Endothelial cell of umbilical vein (primary cell): ENCODE results near the gene MED12L. TPM values are rescaled to one million over a fixed set of nuclear protein-coding genes. Genes with fewer than 3 reads are reported as not detected.

Experiments used
- BruUV-seq: library from RNA; stranded (reverse); fragments of 400-500 nt; replicated peaks from 2 replicates; lab custom pipeline; 2021; lab: Mats Ljungman, UMichigan
- CTCF ChIA-PET: fragments of 300-600, 350-600 bp; sonication (Branson Sonifier 250); formaldehyde crosslinking; loops from one replicate; lab custom pipeline; 2021; ENCODE audit warnings: antibody characterized with exemption, inconsistent platforms; lab: Charles Lee
- POLR2A ChIA-PET: fragments of 300-600, 350-600 bp; sonication (Branson Sonifier 250); formaldehyde crosslinking; loops from one replicate; lab custom pipeline; 2021; ENCODE audit warnings: antibody characterized with exemption, inconsistent platforms; lab: Charles Lee
- DNase-seq: peaks from one replicate; pipeline ENCODE4 v3.0.0-alpha.2; 2011; ENCODE audit warnings: low read depth, low spot score
- FAIRE-seq: peaks from 2 replicates; lab custom pipeline; 2011; peaks lifted over from hg19 to GRCh38; lab: Jason Lieb, UNC
- H2AFZ ChIP-seq: 2 replicates; pipeline ENCODE4 v1.6.0; 2012; ENCODE audit warnings: low read depth, low read length, control low read depth, inconsistent platforms
- H3K27ac ChIP-seq: 2 replicates; pipeline ENCODE4 v1.5.1; 2011; ENCODE audit warnings: low read depth, mild to moderate bottlenecking, control low read depth, low read length, moderate library complexity; ENCODE audit not compliant: insufficient read depth
- H3K27me3 ChIP-seq, 2 experiments: 2 replicates each; pipeline versions ENCODE4 v1.6.0 to v1.6.1; 2011; ENCODE audit warnings: low read length in 2 of 2, mixed read lengths in 1 of 2; ENCODE audit not compliant: control insufficient read depth in 2 of 2, insufficient read depth in 2 of 2
- H3K36me3 ChIP-seq, 2 experiments: 2 replicates in 1 of 2; 3 replicates in 1 of 2; pipeline ENCODE4 v1.5.1; 2011; ENCODE audit warnings: low read length in 2 of 2, mild to moderate bottlenecking in 1 of 2, moderate library complexity in 1 of 2; ENCODE audit not compliant: control insufficient read depth in 2 of 2, insufficient read depth in 2 of 2; ENCODE audit errors: extremely low read depth in 1 of 2
- H3K4me1 ChIP-seq: 3 replicates; pipeline ENCODE4 v1.5.1; 2011; ENCODE audit warnings: mild to moderate bottlenecking, low read length; ENCODE audit not compliant: control insufficient read depth, insufficient read depth; ENCODE audit errors: extremely low read depth
- H3K4me2 ChIP-seq: 2 replicates; pipeline ENCODE4 v1.6.1; 2011; ENCODE audit warnings: low read length, control low read depth, mixed read lengths; ENCODE audit not compliant: insufficient read depth
- H3K4me3 ChIP-seq, 3 experiments: fragments of 200-600 bp in 1 of 3; sonication (generic), shearing (Covaris generic) in 1 of 3; replicated peaks in 1 of 3; 2 replicates each; pipeline ENCODE4 v1.5.1; 2011 to 2016; ENCODE audit warnings: control low read depth in 3 of 3, low read length in 3 of 3, mild to moderate bottlenecking in 2 of 3, inconsistent platforms in 1 of 3, low read depth in 1 of 3, moderate library complexity in 1 of 3; ENCODE audit not compliant: insufficient read depth in 1 of 3
- H3K79me2 ChIP-seq: 2 replicates; pipeline ENCODE4 v1.6.0; 2012; ENCODE audit warnings: low read length, inconsistent platforms; ENCODE audit not compliant: control insufficient read depth, insufficient read depth
- H3K9ac ChIP-seq: replicated peaks from 2 replicates; pipeline ENCODE3; 2011; ENCODE audit warnings: low read length, control low read depth; ENCODE audit not compliant: insufficient read depth; ENCODE audit errors: extremely low read depth
- H3K9me1 ChIP-seq: replicated peaks from 3 replicates; pipeline ENCODE4 v1.6.0; 2011; ENCODE audit warnings: mild to moderate bottlenecking, low read length; ENCODE audit not compliant: control insufficient read depth, insufficient read depth; ENCODE audit errors: extremely low read depth
- H3K9me3 ChIP-seq: replicated peaks from 2 replicates; pipeline ENCODE4 v1.5.1; 2012; ENCODE audit warnings: low read length, inconsistent platforms; ENCODE audit not compliant: control insufficient read depth, insufficient read depth
- H4K20me1 ChIP-seq: replicated peaks from 2 replicates; pipeline ENCODE3; 2011; ENCODE audit warnings: mild to moderate bottlenecking, low read length; ENCODE audit not compliant: control insufficient read depth, insufficient read depth; ENCODE audit errors: extremely low read depth
- EZH2 ChIP-seq: IDR thresholded peaks from 2 replicates; pipeline ENCODE4 v1.6.1; 2012; ENCODE audit warnings: borderline replicate concordance, low read depth, mild to moderate bottlenecking, moderate library complexity, low read length, inconsistent platforms; ENCODE audit not compliant: severe bottlenecking
- FOS ChIP-seq: IDR thresholded peaks from 2 replicates; pipeline ENCODE4 v1.6.1; 2011; ENCODE audit warnings: mild to moderate bottlenecking, low read length, moderate library complexity, borderline replicate concordance; ENCODE audit not compliant: insufficient read depth
- GATA2 ChIP-seq: IDR thresholded peaks from 2 replicates; pipeline ENCODE4 v1.7.0; 2011; ENCODE audit warnings: low read depth, mild to moderate bottlenecking, moderate library complexity, mixed read lengths, low read length; ENCODE audit not compliant: insufficient read length, insufficient read depth
- JUN ChIP-seq: IDR thresholded peaks from 2 replicates; pipeline ENCODE4 v1.6.1; 2011; ENCODE audit warnings: borderline replicate concordance, low read depth; ENCODE audit not compliant: insufficient read length, insufficient read depth
- MAX ChIP-seq: IDR thresholded peaks from 2 replicates; pipeline ENCODE4 v1.6.1; 2011; ENCODE audit not compliant: insufficient read depth, insufficient read length
- MYC ChIP-seq: IDR thresholded peaks from one replicate; pipeline ENCODE4 v1.6.1; 2011; ENCODE audit warnings: mild to moderate bottlenecking, low read depth, low read length
- POLR2A ChIP-seq: IDR thresholded peaks from 2 replicates; pipeline ENCODE4 v1.6.1; 2012; ENCODE audit warnings: low read depth, mild to moderate bottlenecking, control low read depth, low read length
- POLR2AphosphoS5 ChIP-seq: IDR thresholded peaks from 2 replicates; pipeline ENCODE4 v1.6.1; 2012; ENCODE audit warnings: low read depth, mild to moderate bottlenecking, control low read depth, low read length, moderate library complexity; ENCODE audit not compliant: insufficient read depth
- dilution Hi-C: fragments of 300-500 bp; cut with MboI; formaldehyde crosslinking; loops from one replicate; pipeline ENCODE4 v1.15.0; 2019; ENCODE audit warnings: low sequenced_read_pairs; ENCODE audit not compliant: extremely low pct_ligation_motif_present
- intact Hi-C: fragments of 100-400 bp; cut with micrococcal nuclease; formaldehyde crosslinking; loops from one replicate; pipeline ENCODE4 v1.10.0; 2022
- polyA plus RNA-seq, 4 experiments: library from polyadenylated mRNA; depleted of rRNA in 3 of 4; stranded (reverse) in 3 of 4; unstranded in 1 of 4; fragments of >200 nt; gene quantifications; 2 replicates each; pipeline versions ENCODE4 v1.2.1 to v1.2.3, GENCODE V29; 2011 to 2012; ENCODE audit warnings: missing spikeins in 1 of 4
- total RNA-seq: library from RNA; stranded (reverse); gene quantifications from 2 replicates; pipeline ENCODE4 v1.2.3, GENCODE V29; 2021
- TF ChIP-seq, protein P1 (sequence below), 2 donors: IDR thresholded peaks; 1 replicate in 1 of 2; 2 replicates in 1 of 2; pipeline ENCODE4 v1.5.1; 2011; ENCODE audit warnings: low read length in 2 of 2, mild to moderate bottlenecking in 2 of 2, moderate library complexity in 2 of 2, control low read depth in 1 of 2, inconsistent platforms in 1 of 2, low read depth in 1 of 2; ENCODE audit not compliant: insufficient read depth in 1 of 2; ENCODE audit errors: extremely low read depth in 1 of 2

Gene MED12L
- total and polyA plus RNA-seq, 2 donors (not counting 3 experiments of a cell fraction or from before 2014, with no cell fraction given): 0.03 to 0.27 TPM

DNA sequence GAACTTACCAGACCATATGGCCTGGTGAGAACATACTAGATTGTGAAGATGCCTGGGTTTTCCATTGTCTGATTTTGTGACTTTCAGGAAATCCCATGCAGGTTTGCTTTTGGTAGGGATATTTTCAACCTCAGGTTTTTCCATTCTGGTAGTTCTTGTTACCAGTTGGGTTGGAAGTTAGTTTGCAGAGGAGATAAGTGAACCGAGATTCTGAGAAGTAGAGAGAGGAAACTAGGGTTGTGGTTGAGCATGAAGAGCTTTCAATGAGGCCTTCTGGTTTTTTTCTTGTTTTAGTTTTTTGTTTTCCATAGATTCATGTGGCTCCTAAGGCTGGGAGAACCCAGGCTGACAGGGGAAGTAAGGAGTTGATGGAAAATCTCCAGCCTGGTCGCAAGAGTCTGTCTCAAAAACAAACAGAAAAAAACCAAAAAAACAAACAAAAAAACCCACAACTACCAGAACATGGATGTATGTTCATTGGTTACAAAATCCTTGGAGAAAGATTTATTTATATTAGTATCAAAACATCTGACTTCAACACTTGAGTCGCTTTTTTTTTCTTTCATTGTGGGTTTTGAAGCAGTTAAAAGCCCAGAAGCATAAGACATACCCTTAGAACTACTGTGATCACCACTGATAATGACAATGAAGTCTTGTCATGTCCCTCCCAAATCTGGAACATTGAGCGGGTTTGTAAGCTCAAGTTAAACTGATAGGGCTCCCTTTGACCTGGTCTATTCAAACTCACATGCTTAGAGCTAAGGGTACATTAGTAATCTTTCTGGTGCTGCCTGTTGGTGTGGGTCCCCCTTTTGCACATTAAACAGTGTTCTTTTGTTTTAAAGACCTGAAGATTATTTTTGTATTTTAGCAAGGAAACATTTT, 114.3 kb downstream of the MED12L start:
- no peak for DNase-seq
- Histone ChIP-seq H4K20me1 (no peaks in the 10 kb centered on the region), H3K9ac (no peak overlapping the region), H3K4me1 (no peaks in the 10 kb centered on the region), H3K36me3 (no peaks in the 10 kb centered on the region), H2AFZ (no peak overlapping the region), H3K27ac (no peak overlapping the region), H3K4me3 (no peak overlapping the region), H3K9me3 (no peaks in the 10 kb centered on the region), H3K9me1 (no peaks in the 10 kb centered on the region), H3K27me3 (no peaks in the 10 kb centered on the region), H3K79me2 (no peaks in the 10 kb centered on the region), H3K4me2 (no peak overlapping the region)
- ChIA-PET CTCF (interaction anchor here (0.9 kb wide), 1 partner anchor 10 kb away, joined by 3 read pairs; no protein-coding TSS in a partner anchor), POLR2A (no interaction called here)
- intact Hi-C loops (no loop called here), dilution Hi-C loops (no loop called here)
- TF ChIP-seq, protein P1, sequence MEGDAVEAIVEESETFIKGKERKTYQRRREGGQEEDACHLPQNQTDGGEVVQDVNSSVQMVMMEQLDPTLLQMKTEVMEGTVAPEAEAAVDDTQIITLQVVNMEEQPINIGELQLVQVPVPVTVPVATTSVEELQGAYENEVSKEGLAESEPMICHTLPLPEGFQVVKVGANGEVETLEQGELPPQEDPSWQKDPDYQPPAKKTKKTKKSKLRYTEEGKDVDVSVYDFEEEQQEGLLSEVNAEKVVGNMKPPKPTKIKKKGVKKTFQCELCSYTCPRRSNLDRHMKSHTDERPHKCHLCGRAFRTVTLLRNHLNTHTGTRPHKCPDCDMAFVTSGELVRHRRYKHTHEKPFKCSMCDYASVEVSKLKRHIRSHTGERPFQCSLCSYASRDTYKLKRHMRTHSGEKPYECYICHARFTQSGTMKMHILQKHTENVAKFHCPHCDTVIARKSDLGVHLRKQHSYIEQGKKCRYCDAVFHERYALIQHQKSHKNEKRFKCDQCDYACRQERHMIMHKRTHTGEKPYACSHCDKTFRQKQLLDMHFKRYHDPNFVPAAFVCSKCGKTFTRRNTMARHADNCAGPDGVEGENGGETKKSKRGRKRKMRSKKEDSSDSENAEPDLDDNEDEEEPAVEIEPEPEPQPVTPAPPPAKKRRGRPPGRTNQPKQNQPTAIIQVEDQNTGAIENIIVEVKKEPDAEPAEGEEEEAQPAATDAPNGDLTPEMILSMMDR (IDR thresholded peaks at IDR 0.05; ENCODE audit: extremely low read depth in 1 of 2, insufficient read depth in 1 of 2, low read depth in 1 of 2, low read length in 2 of 2): no peak
- TF ChIP-seq POLR2A (no peak), MAX (no peak), JUN (no peak), MYC (no peak), FOS (no peak), EZH2 (no peak), POLR2AphosphoS5 (no peak), GATA2 (no peak)
- no TSS peak for BruUV-seq
- FAIRE-seq: no peak
